ENCODE data around the gene SND1.

Gene SND1

GRCh38 chr7:128053023-128053422 is 401.0 kb downstream of the SND1 start:
- Histone ChIP-seq H3K9me3 (ENCODE audit: insufficient read depth, low read length) (no peaks in the 10 kb centered on the region), H3K4me3 (ENCODE audit: insufficient read depth, low read length, poor library complexity, severe bottlenecking) (no peak overlapping the region), H3K9ac (ENCODE audit: low read length) (no peak overlapping the region), H3K36me3 (ENCODE audit: low read length) (no peaks in the 10 kb centered on the region), H3K4me2 (ENCODE audit: low read depth, low read length, poor library complexity, severe bottlenecking) (no peak overlapping the region), H2AFZ (ENCODE audit: low read depth, low read length, severe bottlenecking) (no peak overlapping the region), H4K20me1 (ENCODE audit: low read depth, low read length) (no peaks in the 10 kb centered on the region), H3F3A (ENCODE audit: insufficient read depth) (no peaks in the 10 kb centered on the region), H3K27ac (ENCODE audit: low read depth, low read length) (no peak overlapping the region), H3K9me2 (replicated peaks; ENCODE audit: insufficient read depth, low read length) (no peaks in the 10 kb centered on the region), H3K79me2 (ENCODE audit: insufficient read depth, low read length) (no peaks in the 10 kb centered on the region), H3K27me3 (ENCODE audit: low read length) (no peaks in the 10 kb centered on the region)
- TF ChIP-seq EZH2phosphoT487 (conservative IDR thresholded peaks at IDR 0.05; ENCODE audit: low read length) (no peak), CTCF (IDR thresholded peaks at IDR 0.05; ENCODE audit: insufficient read depth, low read length, poor library complexity, severe bottlenecking) (no peak)

- Histone ChIP-seq H3F3A (ENCODE audit: insufficient read depth) (no peaks in the 10 kb centered on the region), H3K79me2 (ENCODE audit: insufficient read depth, low read length) (no peaks in the 10 kb centered on the region), H3K9me3 (ENCODE audit: insufficient read depth, low read length) (no peaks in the 10 kb centered on the region), H3K4me2 (ENCODE audit: low read depth, low read length, poor library complexity, severe bottlenecking) (no peak overlapping the region), H3K27me3 (ENCODE audit: low read length) (no peaks in the 10 kb centered on the region), H3K27ac (ENCODE audit: low read depth, low read length) (no peak overlapping the region), H3K9me2 (replicated peaks; ENCODE audit: insufficient read depth, low read length) (no peaks in the 10 kb centered on the region), H2AFZ (ENCODE audit: low read depth, low read length, severe bottlenecking) (no peak overlapping the region), H3K36me3 (ENCODE audit: low read length) (no peaks in the 10 kb centered on the region), H4K20me1 (ENCODE audit: low read depth, low read length) (no peaks in the 10 kb centered on the region), H3K9ac (ENCODE audit: low read length) (no peak overlapping the region), H3K4me3 (ENCODE audit: insufficient read depth, low read length, poor library complexity, severe bottlenecking) (no peak overlapping the region)
- TF ChIP-seq EZH2phosphoT487 (conservative IDR thresholded peaks at IDR 0.05; ENCODE audit: low read length) = no peak
- no peak for TF ChIP-seq CTCF (IDR thresholded peaks at IDR 0.05; ENCODE audit: insufficient read depth, low read length, poor library complexity, severe bottlenecking)
These were observed 402.0 kb downstream of the SND1 start for GRCh38 chr7:128053991-128054390.

- H3K79me2 ChIP-seq (ENCODE audit: insufficient read depth, low read length) = no peaks in the 10 kb centered on the region
- no peaks in the 10 kb centered on the region for H3F3A ChIP-seq (ENCODE audit: insufficient read depth)
- H3K27ac ChIP-seq (ENCODE audit: low read depth, low read length) = no peak overlapping the region
- H3K27me3 ChIP-seq (ENCODE audit: low read length) = no peaks in the 10 kb centered on the region
- no peak overlapping the region for H3K4me3 ChIP-seq (ENCODE audit: insufficient read depth, low read length, poor library complexity, severe bottlenecking)
- no peaks in the 10 kb centered on the region for H3K36me3 ChIP-seq (ENCODE audit: low read length)
- H4K20me1 ChIP-seq (ENCODE audit: low read depth, low read length) = no peaks in the 10 kb centered on the region
- H3K4me2 ChIP-seq (ENCODE audit: low read depth, low read length, poor library complexity, severe bottlenecking) = no peak overlapping the region
- no peak overlapping the region for H2AFZ ChIP-seq (ENCODE audit: low read depth, low read length, severe bottlenecking)
- no peaks in the 10 kb centered on the region for H3K9me3 ChIP-seq (ENCODE audit: insufficient read depth, low read length)
- no peak overlapping the region for H3K9ac ChIP-seq (ENCODE audit: low read length)
- H3K9me2 ChIP-seq (replicated peaks; ENCODE audit: insufficient read depth, low read length) = no peaks in the 10 kb centered on the region
- TF ChIP-seq CTCF (IDR thresholded peaks at IDR 0.05; ENCODE audit: insufficient read depth, low read length, poor library complexity, severe bottlenecking) (no peak), EZH2phosphoT487 (conservative IDR thresholded peaks at IDR 0.05; ENCODE audit: low read length) (no peak)
These were observed 402.5 kb downstream of the SND1 start for GRCh38 chr7:128054511-128054910.

Data from SU-DHL-6 (cell line).